HUES48 (cell line): Measurements from ENCODE around the gene GARS1.
A peak's percentile ranks its signal among the peaks of the same experiment; 100 is the strongest.

Experiments used
- H3K27ac ChIP-seq: one replicate; pipeline ENCODE4 v1.7.0; 2013; ENCODE audit warnings: low read depth, low read length, inconsistent platforms
- H3K27me3 ChIP-seq: 2 replicates; pipeline ENCODE4 v1.6.1; 2013; ENCODE audit warnings: mild to moderate bottlenecking, low read length; ENCODE audit not compliant: control insufficient read depth, insufficient read depth
- H3K36me3 ChIP-seq: 2 replicates; pipeline ENCODE4 v1.6.1; 2013; ENCODE audit warnings: low read length; ENCODE audit not compliant: control insufficient read depth, insufficient read depth
- H3K4me1 ChIP-seq: 2 replicates; pipeline ENCODE4 v1.6.1; 2013; ENCODE audit warnings: mild to moderate bottlenecking, low read length; ENCODE audit not compliant: control insufficient read depth, insufficient read depth
- H3K4me3 ChIP-seq: 2 replicates; pipeline ENCODE4 v1.5.1; 2013; ENCODE audit warnings: mild to moderate bottlenecking, low read depth, low read length
- H3K9ac ChIP-seq: 2 replicates; pipeline ENCODE4 v1.6.1; 2013; ENCODE audit warnings: mild to moderate bottlenecking, low read depth, low read length, moderate library complexity
- H3K9me3 ChIP-seq: 2 replicates; pipeline ENCODE4 v1.6.1; 2013; ENCODE audit warnings: low read length; ENCODE audit not compliant: control insufficient read depth, insufficient read depth

Gene GARS1

GRCh38 chr7:30598121-30598876 lies 3.6 kb downstream of the GARS1 start:
- Histone ChIP-seq H3K4me1 (peaks cover 19% of the 10 kb centered on the region), H3K27me3 (no peaks in the 10 kb centered on the region), H3K27ac (no peak overlapping the region), H3K4me3 (peak overlapping the region; percentile 100; the same call in 1 of the 2 replicates), H3K9ac (no peak overlapping the region), H3K9me3 (no peaks in the 10 kb centered on the region), H3K36me3 (peaks cover 62% of the 10 kb centered on the region)

GRCh38 chr7:30604901-30605300 lies 10.2 kb downstream of the GARS1 start:
- peaks cover 95% of the 10 kb centered on the region for H3K36me3 ChIP-seq
- H3K27me3 ChIP-seq = no peaks in the 10 kb centered on the region
- no peak overlapping the region for H3K27ac ChIP-seq
- H3K9me3 ChIP-seq = no peaks in the 10 kb centered on the region
- H3K4me3 ChIP-seq = no peak overlapping the region
- H3K9ac ChIP-seq = no peak overlapping the region
- H3K4me1 ChIP-seq = no peaks in the 10 kb centered on the region

- no peak overlapping the region for H3K4me3 ChIP-seq
- no peaks in the 10 kb centered on the region for H3K4me1 ChIP-seq
- no peak overlapping the region for H3K9ac ChIP-seq
- H3K27ac ChIP-seq = no peak overlapping the region
- no peaks in the 10 kb centered on the region for H3K9me3 ChIP-seq
- H3K27me3 ChIP-seq = no peaks in the 10 kb centered on the region
- peaks cover 95% of the 10 kb centered on the region for H3K36me3 ChIP-seq
These were observed 11.2 kb downstream of the GARS1 start for GRCh38 chr7:30605832-30606231.

- H3K27ac ChIP-seq = no peak overlapping the region
- no peaks in the 10 kb centered on the region for H3K4me1 ChIP-seq
- H3K9ac ChIP-seq = no peak overlapping the region
- H3K36me3 ChIP-seq = peaks cover 97% of the 10 kb centered on the region
- no peaks in the 10 kb centered on the region for H3K9me3 ChIP-seq
- H3K27me3 ChIP-seq = no peaks in the 10 kb centered on the region
- no peak overlapping the region for H3K4me3 ChIP-seq
These were observed 18.1 kb downstream of the GARS1 start for GRCh38 chr7:30612658-30613265.

- Histone ChIP-seq H3K4me3 (no peak overlapping the region), H3K4me1 (no peaks in the 10 kb centered on the region), H3K27ac (no peak overlapping the region), H3K9me3 (no peaks in the 10 kb centered on the region), H3K27me3 (no peaks in the 10 kb centered on the region), H3K9ac (no peak overlapping the region), H3K36me3 (peaks cover 97% of the 10 kb centered on the region)
These were observed 19.0 kb downstream of the GARS1 start for GRCh38 chr7:30613366-30614325.

GRCh38 chr7:30616318-30616717 lies 21.6 kb downstream of the GARS1 start:
- H3K4me3 ChIP-seq = no peak overlapping the region
- no peak overlapping the region for H3K9ac ChIP-seq
- H3K27ac ChIP-seq = no peak overlapping the region
- H3K27me3 ChIP-seq = no peaks in the 10 kb centered on the region
- no peaks in the 10 kb centered on the region for H3K9me3 ChIP-seq
- H3K4me1 ChIP-seq = no peaks in the 10 kb centered on the region
- peaks cover 96% of the 10 kb centered on the region for H3K36me3 ChIP-seq

GRCh38 chr7:30617359-30617758 lies 22.7 kb downstream of the GARS1 start:
- Histone ChIP-seq H3K4me3 (no peak overlapping the region), H3K4me1 (no peaks in the 10 kb centered on the region), H3K27ac (no peak overlapping the region), H3K9me3 (no peaks in the 10 kb centered on the region), H3K36me3 (peaks cover 98% of the 10 kb centered on the region), H3K27me3 (no peaks in the 10 kb centered on the region), H3K9ac (no peak overlapping the region)

- no peak overlapping the region for H3K4me3 ChIP-seq
- H3K4me1 ChIP-seq = no peaks in the 10 kb centered on the region
- H3K9ac ChIP-seq = no peak overlapping the region
- H3K36me3 ChIP-seq = peaks cover 96% of the 10 kb centered on the region
- H3K27ac ChIP-seq = no peak overlapping the region
- no peaks in the 10 kb centered on the region for H3K9me3 ChIP-seq
- no peaks in the 10 kb centered on the region for H3K27me3 ChIP-seq
These were observed 23.5 kb downstream of the GARS1 start for GRCh38 chr7:30618080-30618676.

GRCh38 chr7:30618961-30619360 lies 24.3 kb downstream of the GARS1 start:
- no peaks in the 10 kb centered on the region for H3K27me3 ChIP-seq
- H3K4me3 ChIP-seq = no peak overlapping the region
- no peaks in the 10 kb centered on the region for H3K4me1 ChIP-seq
- H3K9ac ChIP-seq = no peak overlapping the region
- H3K36me3 ChIP-seq = peaks cover 96% of the 10 kb centered on the region
- H3K9me3 ChIP-seq = no peaks in the 10 kb centered on the region
- no peak overlapping the region for H3K27ac ChIP-seq

GRCh38 chr7:30625283-30625682 lies 30.6 kb downstream of the GARS1 start:
- Histone ChIP-seq H3K4me3 (no peak overlapping the region), H3K36me3 (peaks cover 95% of the 10 kb centered on the region), H3K9ac (no peak overlapping the region), H3K27me3 (no peaks in the 10 kb centered on the region), H3K9me3 (no peaks in the 10 kb centered on the region), H3K27ac (no peak overlapping the region), H3K4me1 (no peaks in the 10 kb centered on the region)
